Inflammatory macrophage (primary cell): ENCODE results near the gene BCL3.
"Not testable (repeated sequence)": the region's sequence is repeated elsewhere in the genome, so short reads cannot be mapped to it uniquely, and the experiment has no call there.

Experiments
- DNase-seq, 2 donors: peaks; one replicate each; pipeline ENCODE4 v3.0.0-alpha.2; 2020 to 2022

Gene BCL3

GRCh38 chr19:44759083-44759804 lies 10.7 kb downstream of the BCL3 start:
- no peak for DNase-seq

GRCh38 chr19:44762038-44762437 lies 13.5 kb downstream of the BCL3 start:
- no peak for DNase-seq

- peak; percentile 86 to 90 for DNase-seq
Observed at GRCh38 chr19:44765033-44765948, 16.8 kb downstream of the BCL3 start.

- DNase-seq: no peak
Observed at GRCh38 chr19:44765949-44766335, 17.4 kb downstream of the BCL3 start.

GRCh38 chr19:44767295-44768180 lies 19.0 kb downstream of the BCL3 start:
- peak; percentile 74 to 91 for DNase-seq

GRCh38 chr19:44770550-44771257 lies 22.2 kb downstream of the BCL3 start:
- DNase-seq: peak; percentile 98 to 99

- not testable (repeated sequence) for DNase-seq
Observed at GRCh38 chr19:44772144-44772543, 23.6 kb downstream of the BCL3 start.

GRCh38 chr19:44772959-44773358 lies 24.5 kb downstream of the BCL3 start:
- DNase-seq: no peak

- no peak for DNase-seq
Observed at GRCh38 chr19:44775676-44776240, 27.2 kb downstream of the BCL3 start.

GRCh38 chr19:44776402-44777096 lies 28.0 kb downstream of the BCL3 start:
- no peak for DNase-seq

- no peak for DNase-seq
Observed at GRCh38 chr19:44777715-44778347, 29.3 kb downstream of the BCL3 start, which contains the start of gene CBLC. Gene CBLC (plus strand): TSS chr19:44777890. CDS start chr19:44777932, 42 bp downstream.

- no peak for DNase-seq
Observed at GRCh38 chr19:44779150-44779549, 30.6 kb downstream of the BCL3 start.

- not testable (repeated sequence) for DNase-seq
Observed at GRCh38 chr19:44781694-44782093, 33.2 kb downstream of the BCL3 start.

GRCh38 chr19:44782729-44783128 lies 34.2 kb downstream of the BCL3 start:
- no peak for DNase-seq

- DNase-seq: no peak
Observed at GRCh38 chr19:44783545-44783944, 35.0 kb downstream of the BCL3 start.

- DNase-seq: no peak
Observed at GRCh38 chr19:44785271-44785670, 36.8 kb downstream of the BCL3 start.

GRCh38 chr19:44785993-44786392 lies 37.5 kb downstream of the BCL3 start:
- no peak for DNase-seq

- no peak for DNase-seq
Observed at GRCh38 chr19:44788971-44789370, 40.5 kb downstream of the BCL3 start.

- peak in 1 of 2 donors; percentile 43 for DNase-seq
Observed at GRCh38 chr19:44789943-44790483, 41.5 kb downstream of the BCL3 start.

GRCh38 chr19:44792281-44792680 lies 43.8 kb downstream of the BCL3 start:
- no peak for DNase-seq
